IPS DF 6.9 (cell line): ENCODE data around the gene NTSR1.

ENCODE experiments used
- DNase-seq: peaks from one replicate; pipeline ENCODE4 v3.0.0-alpha.2; 2013; ENCODE audit warnings: low read depth, low spot score
- H3K27ac ChIP-seq: one replicate; pipeline ENCODE4 v1.5.1; 2013; ENCODE audit warnings: low read length, control low read depth
- H3K27me3 ChIP-seq: 2 replicates; pipeline ENCODE4 v1.6.1; 2013; ENCODE audit warnings: mild to moderate bottlenecking, low read length; ENCODE audit not compliant: control insufficient read depth, insufficient read depth
- H3K36me3 ChIP-seq: 2 replicates; pipeline ENCODE4 v1.6.1; 2013; ENCODE audit warnings: low read length; ENCODE audit not compliant: control insufficient read depth, insufficient read depth
- H3K4me1 ChIP-seq: 2 replicates; pipeline ENCODE4 v1.6.1; 2013; ENCODE audit warnings: low read length; ENCODE audit not compliant: control insufficient read depth, insufficient read depth
- H3K4me3 ChIP-seq: 2 replicates; pipeline ENCODE4 v1.5.1; 2013; ENCODE audit warnings: mild to moderate bottlenecking, low read length
- H3K9me3 ChIP-seq: 2 replicates; pipeline ENCODE4 v1.6.1; 2013; ENCODE audit warnings: low read length, inconsistent platforms; ENCODE audit not compliant: control insufficient read depth, insufficient read depth
- WGBS: extraction: QIAGEN DNeasy Blood & Tissue Kit; methylation state at CpG from one replicate; pipeline ENCODE4 v1.1.7; 2013; ENCODE audit warnings: mixed read lengths, missing lambda C conversion rate; ENCODE audit not compliant: insufficient read length, insufficient coverage; 5-methylcytosine and 5-hydroxymethylcytosine counted together

Gene NTSR1

DNA sequence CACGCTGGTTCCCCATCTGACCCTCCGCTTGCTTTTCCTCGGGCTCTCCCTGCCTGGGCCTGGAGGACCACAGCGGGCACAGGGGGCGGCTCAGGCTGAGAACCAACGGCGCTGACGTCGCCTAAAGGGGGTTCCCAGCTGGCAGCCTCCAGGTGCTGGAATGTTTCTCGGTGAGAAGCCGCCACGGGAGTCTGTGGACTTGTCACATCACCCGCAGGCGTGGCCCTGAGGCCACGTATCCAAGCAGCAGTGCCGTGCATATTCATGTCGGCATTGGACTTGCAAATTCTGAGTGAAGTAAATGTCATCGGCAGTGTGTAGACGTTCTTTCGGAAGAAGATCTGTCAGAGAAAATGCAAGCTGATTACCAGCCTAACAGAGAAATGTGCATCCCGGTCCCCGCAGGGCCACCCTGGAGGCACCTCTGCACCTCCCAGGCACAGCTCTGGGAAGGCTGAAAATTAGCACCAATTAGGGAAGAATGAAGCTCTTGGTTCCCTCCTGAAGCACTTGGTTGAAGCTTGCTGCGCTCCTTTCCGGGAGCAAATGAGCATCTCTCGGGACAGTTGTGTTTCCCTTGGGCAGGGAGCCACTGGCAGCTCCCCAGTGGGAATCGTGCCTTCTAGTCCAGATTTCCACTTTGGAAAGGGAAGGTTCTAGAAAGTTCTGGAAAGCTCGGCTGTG is 24.3 kb downstream of the NTSR1 start:
- no peaks in the 10 kb centered on the region for H3K36me3 ChIP-seq
- no peaks in the 10 kb centered on the region for H3K4me1 ChIP-seq
- H3K9me3 ChIP-seq, result no peaks in the 10 kb centered on the region
- WGBS, result no CpG with 5 or more reads among the region's 27 CpGs
- H3K27me3 ChIP-seq, result no peaks in the 10 kb centered on the region
- H3K27ac ChIP-seq, result no peak overlapping the region
- DNase-seq, result no peak
- no peak overlapping the region for H3K4me3 ChIP-seq

DNA sequence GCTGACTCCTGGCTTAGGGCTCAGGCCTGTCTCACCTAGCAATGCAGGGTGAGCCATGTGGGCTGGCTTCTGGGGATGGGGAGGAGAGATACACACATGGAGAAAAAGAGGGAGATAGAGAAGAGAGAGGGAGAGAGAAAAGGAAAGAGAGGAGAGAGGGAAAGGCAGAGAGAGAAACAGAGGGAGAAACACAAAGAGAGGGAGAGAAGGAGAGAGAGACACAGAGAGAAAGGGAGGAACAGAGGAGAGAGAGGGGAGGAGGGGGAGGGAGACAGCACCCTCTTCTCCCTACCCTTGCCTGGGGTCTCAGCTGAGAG is 24.8 kb downstream of the NTSR1 start:
- H3K27me3 ChIP-seq, result no peaks in the 10 kb centered on the region
- DNase-seq, result no peak
- no peaks in the 10 kb centered on the region for H3K9me3 ChIP-seq
- H3K4me3 ChIP-seq, result no peak overlapping the region
- H3K4me1 ChIP-seq, result no peaks in the 10 kb centered on the region
- H3K27ac ChIP-seq, result no peak overlapping the region
- no peaks in the 10 kb centered on the region for H3K36me3 ChIP-seq

DNA sequence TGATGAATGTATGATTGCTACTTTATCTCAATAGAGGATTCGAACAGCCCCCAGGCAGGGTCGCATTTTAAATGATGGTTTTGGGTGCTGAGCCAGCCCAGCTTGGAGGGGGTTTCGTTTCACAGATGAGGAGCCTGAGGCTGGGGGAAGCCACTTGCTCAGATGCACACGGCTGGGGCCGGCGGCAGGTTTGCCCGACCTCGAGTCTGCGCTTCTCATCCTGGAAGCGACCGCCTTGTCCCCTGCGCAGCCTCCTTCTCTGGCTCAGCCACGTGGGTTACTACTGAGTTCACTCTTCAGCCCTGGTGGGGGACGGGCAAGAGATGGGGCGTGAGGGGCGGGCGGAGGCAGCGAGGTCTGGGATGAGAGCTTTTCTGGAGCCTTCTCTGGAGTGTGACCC is 25.3 kb downstream of the NTSR1 start:
- no peaks in the 10 kb centered on the region for H3K9me3 ChIP-seq
- WGBS, result no CpG with 5 or more reads among the region's 18 CpGs
- no peak overlapping the region for H3K4me3 ChIP-seq
- no peaks in the 10 kb centered on the region for H3K27me3 ChIP-seq
- no peaks in the 10 kb centered on the region for H3K4me1 ChIP-seq
- no peaks in the 10 kb centered on the region for H3K36me3 ChIP-seq
- no peak overlapping the region for H3K27ac ChIP-seq
- DNase-seq, result no peak

DNA sequence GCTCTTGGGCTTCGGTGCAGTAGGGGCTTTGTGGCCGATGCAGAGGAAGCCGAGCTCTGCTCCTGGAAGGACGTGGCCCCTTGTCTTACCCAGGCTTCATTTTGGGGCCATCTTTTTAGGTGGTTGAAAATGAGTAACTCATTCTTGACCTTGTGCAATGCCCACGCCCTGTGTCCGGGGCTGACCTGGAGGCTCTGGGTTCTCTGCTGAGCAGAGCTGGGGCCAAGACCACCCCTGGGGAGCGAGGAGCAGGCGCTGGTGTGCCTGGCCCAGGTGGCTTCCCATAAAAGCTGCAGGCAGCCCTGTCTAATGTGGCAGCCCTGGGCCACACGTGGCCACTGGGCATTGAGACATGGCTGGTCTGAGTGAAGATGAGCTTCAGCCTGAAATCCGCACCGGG is 25.7 kb downstream of the NTSR1 start:
- Histone ChIP-seq H3K4me1 (no peaks in the 10 kb centered on the region), H3K9me3 (no peaks in the 10 kb centered on the region), H3K27ac (no peak overlapping the region), H3K27me3 (no peaks in the 10 kb centered on the region), H3K36me3 (no peaks in the 10 kb centered on the region), H3K4me3 (no peak overlapping the region)
- DNase-seq, result no peak
- no CpG with 5 or more reads among the region's 11 CpGs for WGBS

DNA sequence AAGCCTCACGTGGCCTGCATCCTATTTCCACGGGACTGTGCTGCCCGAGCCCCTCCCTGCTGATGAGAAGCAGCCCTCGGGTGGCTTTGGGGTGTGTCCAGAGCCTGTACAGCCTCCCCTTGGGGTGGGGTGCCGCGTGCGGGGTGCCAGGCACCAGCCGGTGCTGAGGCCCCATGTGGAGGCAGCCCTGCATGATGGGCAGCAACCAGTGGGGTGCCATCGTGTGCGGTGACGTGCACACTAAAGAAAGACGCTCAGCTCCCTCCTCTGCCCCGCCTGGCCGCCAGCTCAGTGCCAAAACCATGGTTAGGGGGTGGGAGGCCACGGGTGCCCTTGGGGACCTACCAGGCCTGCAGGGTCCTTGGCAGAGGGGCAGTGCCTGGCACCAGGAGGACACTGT is 26.2 kb downstream of the NTSR1 start:
- no peak for DNase-seq
- H3K27me3 ChIP-seq, result no peaks in the 10 kb centered on the region
- no peaks in the 10 kb centered on the region; the same call in 1 of the 2 replicates for H3K36me3 ChIP-seq
- WGBS, result no CpG with 5 or more reads among the region's 15 CpGs
- no peaks in the 10 kb centered on the region for H3K4me1 ChIP-seq
- no peak overlapping the region for H3K27ac ChIP-seq
- no peaks in the 10 kb centered on the region for H3K9me3 ChIP-seq
- no peak overlapping the region for H3K4me3 ChIP-seq

DNA sequence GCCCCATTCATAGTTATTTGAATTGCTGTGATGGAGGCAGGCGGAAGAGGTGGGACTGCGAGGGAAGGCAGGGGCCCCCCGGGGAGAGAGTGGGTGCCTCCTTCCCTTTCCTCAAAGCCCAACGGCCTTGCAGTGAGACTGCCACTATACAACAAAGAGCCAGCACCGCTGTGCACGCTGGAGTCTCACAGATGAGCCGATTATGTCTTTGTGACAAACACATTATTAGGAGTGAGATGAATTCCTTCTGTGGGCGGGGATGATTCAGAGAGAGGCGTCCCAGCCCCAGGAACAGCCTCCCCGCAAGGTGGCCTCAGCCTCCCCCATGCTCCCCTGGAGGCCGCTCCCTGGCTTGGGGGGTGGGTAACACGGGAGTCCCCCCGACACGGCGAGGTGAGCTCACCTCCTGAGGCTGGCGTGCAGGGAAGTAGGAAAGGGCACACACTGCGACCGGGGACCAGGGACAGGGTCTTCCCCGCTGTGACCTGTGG is 26.7 kb downstream of the NTSR1 start:
- DNase-seq, result no peak
- WGBS, result no CpG with 5 or more reads among the region's 19 CpGs
- H3K36me3 ChIP-seq, result no peaks in the 10 kb centered on the region; the same call in 1 of the 2 replicates
- H3K4me3 ChIP-seq, result no peak overlapping the region
- no peak overlapping the region for H3K27ac ChIP-seq
- no peaks in the 10 kb centered on the region for H3K4me1 ChIP-seq
- no peaks in the 10 kb centered on the region for H3K9me3 ChIP-seq
- no peaks in the 10 kb centered on the region for H3K27me3 ChIP-seq

DNA sequence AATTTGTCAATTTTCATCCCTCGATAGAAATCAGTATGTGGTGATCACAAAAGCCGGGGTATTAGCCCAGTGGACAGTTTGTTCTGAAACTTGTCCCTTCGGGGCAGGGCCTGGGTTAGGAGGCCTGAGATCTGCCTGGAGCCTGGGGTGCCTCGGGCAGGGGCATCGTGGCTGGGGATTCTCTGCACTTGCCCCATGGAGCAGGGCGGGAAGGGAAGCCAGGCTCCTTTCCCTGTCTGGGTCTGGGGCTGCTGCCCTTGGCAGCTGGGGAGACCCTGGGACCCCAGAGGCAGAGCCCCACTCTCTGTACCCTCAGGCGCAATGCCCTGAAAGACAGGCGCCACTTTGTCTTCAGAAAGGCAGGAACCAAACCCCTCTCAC is 27.4 kb downstream of the NTSR1 start:
- no peaks in the 10 kb centered on the region for H3K4me1 ChIP-seq
- no peak overlapping the region for H3K27ac ChIP-seq
- WGBS, result no CpG with 5 or more reads among the region's 8 CpGs
- no peaks in the 10 kb centered on the region; the same call in 1 of the 2 replicates for H3K36me3 ChIP-seq
- no peaks in the 10 kb centered on the region for H3K9me3 ChIP-seq
- no peak overlapping the region for H3K4me3 ChIP-seq
- no peaks in the 10 kb centered on the region for H3K27me3 ChIP-seq
- DNase-seq, result no peak

DNA sequence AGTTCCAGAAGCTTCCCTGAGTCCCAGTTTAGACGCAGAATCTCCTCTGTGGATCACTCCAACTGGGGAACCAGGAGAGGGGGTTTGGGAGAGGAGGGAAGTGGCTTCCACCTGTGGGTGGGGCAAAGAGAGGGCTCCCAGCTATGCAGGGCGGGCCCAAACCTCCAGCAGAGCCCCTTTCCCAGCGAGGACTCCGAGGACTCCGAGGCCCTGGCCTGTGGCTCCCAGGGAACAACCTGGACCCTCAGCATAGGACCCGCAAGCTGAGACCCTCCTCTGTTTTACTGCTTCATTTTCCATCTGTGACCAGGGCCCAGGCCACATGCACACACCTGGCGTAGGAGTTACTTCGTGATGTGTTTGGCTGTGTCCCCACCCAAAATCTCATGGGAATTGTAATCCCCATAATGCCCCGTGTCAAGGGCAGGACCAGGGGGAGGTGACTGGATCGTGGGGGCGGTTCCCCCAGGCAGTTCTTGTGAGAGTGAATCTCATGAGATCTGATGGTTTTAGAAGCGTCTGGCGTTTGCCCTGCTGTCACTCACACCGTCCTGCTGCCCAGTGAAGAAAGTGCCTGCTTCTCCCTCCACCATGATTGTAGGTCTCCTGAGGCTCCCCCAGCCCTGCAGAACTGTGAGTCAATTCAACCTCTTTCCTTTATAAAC is 27.9 kb downstream of the NTSR1 start:
- no peaks in the 10 kb centered on the region for H3K27me3 ChIP-seq
- H3K4me1 ChIP-seq, result no peaks in the 10 kb centered on the region
- DNase-seq, result no peak
- H3K4me3 ChIP-seq, result no peak overlapping the region
- H3K27ac ChIP-seq, result no peak overlapping the region
- no peaks in the 10 kb centered on the region for H3K9me3 ChIP-seq
- WGBS, result no CpG with 5 or more reads among the region's 14 CpGs
- no peaks in the 10 kb centered on the region; the same call in 1 of the 2 replicates for H3K36me3 ChIP-seq

DNA sequence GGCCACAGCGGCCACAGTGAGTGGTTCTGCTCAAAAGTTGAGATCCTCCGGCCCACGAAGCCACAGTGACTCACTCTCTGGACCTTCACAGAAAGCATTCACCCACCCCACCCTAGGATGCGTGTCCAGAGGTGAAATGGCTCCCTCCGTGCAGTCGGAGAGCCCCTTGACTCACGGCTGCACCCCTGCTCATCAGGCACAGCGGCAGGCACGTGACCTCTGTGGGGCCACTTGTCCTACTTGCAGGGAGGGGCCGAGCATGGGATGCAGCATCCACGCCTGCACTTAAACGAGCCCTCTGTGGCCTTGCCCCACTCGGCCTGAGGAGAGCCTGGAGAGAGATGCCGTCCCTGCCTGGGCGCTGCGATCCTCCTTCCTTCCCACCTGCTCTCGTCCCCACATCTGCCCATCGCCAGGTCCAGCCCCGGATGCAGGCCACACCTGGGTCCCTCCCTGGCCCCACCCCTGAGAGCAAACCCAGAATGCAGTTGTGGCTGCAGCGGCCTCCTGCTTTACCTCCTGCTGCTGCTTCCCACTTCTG is 28.7 kb downstream of the NTSR1 start:
- Histone ChIP-seq H3K27ac (no peak overlapping the region), H3K27me3 (no peaks in the 10 kb centered on the region), H3K9me3 (no peaks in the 10 kb centered on the region), H3K4me1 (no peaks in the 10 kb centered on the region), H3K4me3 (no peak overlapping the region), H3K36me3 (no peaks in the 10 kb centered on the region; the same call in 1 of the 2 replicates)
- WGBS, result no CpG with 5 or more reads among the region's 20 CpGs
- DNase-seq, result no peak

DNA sequence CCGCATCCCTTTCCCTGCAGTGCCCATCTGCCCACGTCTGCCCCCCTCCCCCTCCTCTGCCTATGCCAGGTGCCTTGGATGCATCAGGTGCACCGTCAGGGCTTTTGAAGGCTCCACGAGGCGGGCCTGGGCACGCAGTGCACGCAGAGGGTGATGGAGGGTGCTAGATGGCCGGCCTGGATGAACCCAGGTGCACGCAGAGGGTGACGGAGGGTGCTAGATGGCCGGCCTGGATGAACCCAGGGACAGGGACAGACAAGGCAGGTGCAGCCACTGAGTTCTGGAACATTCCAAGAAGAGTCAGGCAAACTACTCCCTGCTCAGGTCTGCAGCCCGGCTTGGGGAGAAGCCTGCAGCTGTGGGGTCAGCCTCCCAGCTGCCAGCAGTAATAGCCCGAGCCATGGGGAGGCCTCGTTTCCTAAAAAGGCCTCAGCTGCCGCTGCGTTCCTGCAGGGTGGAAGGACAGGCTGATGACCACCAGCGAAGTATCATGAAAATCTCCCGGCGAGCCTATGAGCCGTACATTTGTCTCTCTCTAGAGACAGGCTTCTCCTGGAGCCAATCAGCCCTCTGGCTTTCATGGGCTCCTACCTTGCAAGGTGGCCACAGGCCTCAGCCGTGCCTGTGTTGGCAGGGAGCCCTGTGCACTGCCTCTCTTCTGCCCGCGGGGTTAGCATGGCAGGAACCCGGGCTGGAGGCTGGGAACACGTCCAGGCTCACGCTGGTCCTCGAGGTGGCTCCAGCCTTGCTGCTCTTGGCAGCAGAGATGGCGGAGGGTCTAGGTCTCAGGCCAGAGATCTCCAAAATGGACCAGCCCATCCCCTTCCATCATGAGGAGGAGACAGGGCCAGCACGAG is 29.6 kb downstream of the NTSR1 start:
- Histone ChIP-seq H3K4me1 (no peaks in the 10 kb centered on the region), H3K4me3 (no peak overlapping the region), H3K27me3 (no peaks in the 10 kb centered on the region), H3K27ac (no peak overlapping the region), H3K36me3 (no peaks in the 10 kb centered on the region; the same call in 1 of the 2 replicates), H3K9me3 (no peaks in the 10 kb centered on the region)
- DNase-seq, result no peak
- no CpG with 5 or more reads among the region's 29 CpGs for WGBS
